Hematopoietic multipotent progenitor cell treated with erythropoietin and hydrocortisone succinate and interleukin-3 and kit ligand, for 8 days (in vitro differentiated cells): Measurements from ENCODE around the gene PSKH1.
"Not testable (repeated sequence)": the region's sequence is repeated elsewhere in the genome, so short reads cannot be mapped to it uniquely, and the experiment has no call there.

ENCODE experiments used
- DNase-seq: peaks from one replicate; pipeline ENCODE4 v3.0.0-alpha.2; 2015

PSKH1 gene

GRCh38 chr16:67892899-67893742 lies at the start of gene PSKH1:
PSKH1 (plus strand) TSS chr16:67893254; CDS start chr16:67908750, 15,496 bp downstream.
- DNase-seq: peak; percentile 94

GRCh38 chr16:67843343-67843765 lies 49.7 kb upstream of the PSKH1 start:
- no peak for DNase-seq

- DNase-seq: no peak
Measured at GRCh38 chr16:67844497-67844896, 48.6 kb upstream of the PSKH1 start.

- DNase-seq: no peak
Measured at GRCh38 chr16:67845291-67846062, 47.6 kb upstream of the PSKH1 start.

GRCh38 chr16:67846063-67846319 lies 47.1 kb upstream of the PSKH1 start:
- DNase-seq: no peak

- peak; percentile 95 for DNase-seq
Measured at GRCh38 chr16:67846320-67847063, 46.6 kb upstream of the PSKH1 start, which contains the start of gene NUTF2. NUTF2 (plus strand) TSS chr16:67846933; CDS start chr16:67865131, 18,198 bp downstream.

GRCh38 chr16:67847064-67847861 lies 45.8 kb upstream of the PSKH1 start, which contains the start of gene CENPT:
CENPT (minus strand) TSS chr16:67847693; CDS start chr16:67833859, 13,834 bp downstream.
- DNase-seq: peak; percentile 87

- no peak for DNase-seq
Measured at GRCh38 chr16:67848118-67848517, 44.9 kb upstream of the PSKH1 start.

- DNase-seq: no peak
Measured at GRCh38 chr16:67853670-67854069, 39.4 kb upstream of the PSKH1 start.

GRCh38 chr16:67855789-67856188 lies 37.3 kb upstream of the PSKH1 start:
- no peak for DNase-seq

- no peak for DNase-seq
Measured at GRCh38 chr16:67856927-67857546, 36.0 kb upstream of the PSKH1 start.

GRCh38 chr16:67857547-67858233 lies 35.4 kb upstream of the PSKH1 start:
- DNase-seq: peak; percentile 43

- DNase-seq: no peak
Measured at GRCh38 chr16:67858500-67858899, 34.6 kb upstream of the PSKH1 start.

- peak; percentile 32 for DNase-seq
Measured at GRCh38 chr16:67860589-67861398, 32.3 kb upstream of the PSKH1 start.

GRCh38 chr16:67861877-67862276 lies 31.2 kb upstream of the PSKH1 start:
- DNase-seq: no peak

- no peak for DNase-seq
Measured at GRCh38 chr16:67862623-67863583, 30.2 kb upstream of the PSKH1 start.

- DNase-seq: not testable (repeated sequence)
Measured at GRCh38 chr16:67864044-67864443, 29.0 kb upstream of the PSKH1 start.

- no peak for DNase-seq
Measured at GRCh38 chr16:67864594-67864993, 28.5 kb upstream of the PSKH1 start.

- peak; percentile 67 for DNase-seq
Measured at GRCh38 chr16:67865318-67865717, 27.7 kb upstream of the PSKH1 start.
